Left renal pelvis (tissue), 4 donors: ENCODE results near the gene FCHO1. TPM values are rescaled to one million over a fixed set of nuclear protein-coding genes. Genes with fewer than 3 reads are reported as not detected.
"Not testable (repeated sequence)": the region's sequence is repeated elsewhere in the genome, so short reads cannot be mapped to it uniquely, and the experiment has no call there.

ENCODE experiments used
- DNase-seq, 4 donors: peaks; one replicate each; pipeline ENCODE4 v3.0.0-alpha.2; 2013; ENCODE audit warnings: low read depth in 4 of 4, low spot score in 3 of 4
- polyA plus RNA-seq, 4 donors: library from polyadenylated mRNA; unstranded; fragments of 120-200 nt; gene quantifications; one replicate each; pipeline ENCODE4 v1.2.1, GENCODE V29; 2013; ENCODE audit not compliant: insufficient read length in 4 of 4

Gene FCHO1
- polyA plus RNA-seq, 4 donors, result 2.0 to 3.2 (median 2.4) TPM

DNA sequence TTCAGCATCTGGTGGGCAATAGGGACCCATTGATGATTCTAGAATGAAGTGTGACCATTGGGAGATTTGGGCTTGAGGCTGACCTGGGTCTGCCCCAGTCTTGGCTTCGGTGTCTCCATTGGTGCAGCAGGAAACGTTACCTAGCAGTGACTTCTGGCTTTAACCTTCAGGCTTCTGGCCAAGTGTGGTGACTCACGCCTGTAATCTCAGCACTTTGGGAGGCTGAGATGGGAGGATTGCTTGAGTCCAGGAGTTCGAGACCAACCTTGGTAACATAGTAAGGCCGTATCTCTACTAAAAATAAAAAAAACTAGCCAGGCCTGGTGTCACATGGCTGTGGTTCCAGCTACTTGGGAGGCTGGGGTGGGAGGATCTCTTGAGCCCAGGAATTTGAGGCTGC, 7.2 kb downstream of the FCHO1 start:
- no peak for DNase-seq

DNA sequence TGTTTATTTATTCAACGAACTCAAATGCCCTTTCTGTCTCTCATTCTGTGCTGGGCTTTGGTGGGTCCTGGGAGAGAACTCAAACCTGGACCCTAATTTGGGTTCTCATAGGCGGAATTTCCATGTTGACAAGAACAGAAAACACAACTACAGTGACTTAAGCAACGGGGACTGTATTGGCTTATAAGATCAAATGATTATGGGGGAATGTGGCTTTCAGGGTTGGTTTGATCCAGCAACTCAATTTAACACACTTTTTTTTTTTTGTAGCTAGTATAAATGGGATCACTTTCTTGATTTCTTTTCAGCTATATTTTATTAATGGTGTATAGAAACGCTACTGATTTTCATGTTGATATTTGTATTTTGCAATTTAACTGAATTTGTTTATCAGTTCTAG, 9.9 kb downstream of the FCHO1 start:
- DNase-seq, result no peak

DNA sequence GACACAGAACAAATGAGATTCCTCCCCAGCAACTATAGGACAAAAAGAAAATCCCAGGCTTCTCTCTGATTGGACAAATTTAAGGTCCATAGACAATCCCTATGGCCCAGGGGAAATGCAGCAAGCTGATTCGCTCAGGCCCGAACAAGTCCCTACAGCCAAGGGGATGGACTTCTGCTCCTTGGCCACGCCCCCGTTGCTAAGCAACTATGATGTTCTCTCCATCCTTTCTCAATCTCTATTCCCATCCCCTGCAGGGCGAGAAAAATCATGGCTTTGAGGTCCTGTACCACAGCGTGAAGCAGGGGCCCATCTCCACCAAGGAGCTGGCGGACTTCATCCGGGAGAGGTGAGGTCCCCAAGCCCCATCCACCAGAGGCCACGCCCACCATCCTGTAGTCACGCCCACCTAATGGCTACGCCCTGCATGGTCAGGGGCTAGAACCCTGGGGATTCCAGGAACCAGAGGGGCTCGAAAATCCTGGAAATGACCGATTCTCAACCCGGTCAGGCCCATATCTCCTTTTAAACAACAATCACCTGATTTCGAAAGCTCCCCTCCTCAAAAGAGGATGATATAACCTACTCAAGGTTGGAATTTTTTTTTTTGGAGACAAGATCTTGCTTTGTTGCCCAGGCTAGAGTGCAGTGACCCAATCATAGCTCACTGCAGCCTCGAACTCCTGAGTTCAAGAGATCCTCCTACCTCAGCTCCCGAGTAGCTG, 11.4 kb downstream of the FCHO1 start:
- DNase-seq, result no peak

DNA sequence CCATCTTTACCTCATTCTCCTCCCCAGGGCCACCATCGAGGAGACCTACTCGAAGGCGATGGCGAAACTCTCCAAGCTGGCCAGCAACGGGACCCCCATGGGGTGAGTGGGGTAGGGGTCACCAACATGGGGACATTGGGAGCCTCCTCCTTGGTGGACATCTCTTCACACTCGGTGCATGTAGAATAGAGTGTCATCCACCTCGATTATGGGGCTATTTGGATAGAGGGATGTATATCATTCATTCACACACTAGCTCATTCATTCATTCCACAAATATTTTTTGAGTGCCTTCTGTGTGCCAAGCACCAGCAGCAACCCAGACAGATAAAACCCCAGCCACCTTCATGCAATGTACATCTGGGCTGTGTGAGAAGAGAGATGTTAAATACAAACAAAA, 13.1 kb downstream of the FCHO1 start:
- DNase-seq, result no peak

DNA sequence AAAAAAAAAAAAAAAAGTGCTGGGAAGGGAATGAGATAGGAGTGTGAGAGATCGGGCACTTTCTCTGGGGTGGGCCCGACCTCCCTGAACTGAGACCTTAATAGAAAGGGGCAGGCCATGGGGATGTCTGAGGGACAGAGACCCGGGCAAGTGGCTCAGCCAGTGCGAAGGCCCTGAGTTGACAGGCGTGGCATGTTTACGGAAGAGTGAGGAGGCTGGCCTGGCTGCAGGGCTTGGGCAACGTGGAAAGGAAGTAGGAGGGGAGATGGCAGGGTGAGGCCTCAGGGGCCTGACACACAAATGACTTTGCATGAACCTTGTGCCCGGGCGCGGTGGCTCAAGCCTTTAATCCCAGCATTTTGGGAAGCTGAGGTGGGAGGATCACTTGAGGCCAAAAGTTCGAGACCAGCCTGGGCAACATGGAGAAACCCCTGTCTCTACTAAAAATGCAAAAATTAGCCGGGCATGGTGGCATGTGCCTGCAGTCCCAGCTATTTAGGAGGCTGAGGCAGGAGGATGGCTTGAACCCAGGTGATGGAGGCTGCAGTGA, 13.9 kb downstream of the FCHO1 start:
- DNase-seq, result no peak

DNA sequence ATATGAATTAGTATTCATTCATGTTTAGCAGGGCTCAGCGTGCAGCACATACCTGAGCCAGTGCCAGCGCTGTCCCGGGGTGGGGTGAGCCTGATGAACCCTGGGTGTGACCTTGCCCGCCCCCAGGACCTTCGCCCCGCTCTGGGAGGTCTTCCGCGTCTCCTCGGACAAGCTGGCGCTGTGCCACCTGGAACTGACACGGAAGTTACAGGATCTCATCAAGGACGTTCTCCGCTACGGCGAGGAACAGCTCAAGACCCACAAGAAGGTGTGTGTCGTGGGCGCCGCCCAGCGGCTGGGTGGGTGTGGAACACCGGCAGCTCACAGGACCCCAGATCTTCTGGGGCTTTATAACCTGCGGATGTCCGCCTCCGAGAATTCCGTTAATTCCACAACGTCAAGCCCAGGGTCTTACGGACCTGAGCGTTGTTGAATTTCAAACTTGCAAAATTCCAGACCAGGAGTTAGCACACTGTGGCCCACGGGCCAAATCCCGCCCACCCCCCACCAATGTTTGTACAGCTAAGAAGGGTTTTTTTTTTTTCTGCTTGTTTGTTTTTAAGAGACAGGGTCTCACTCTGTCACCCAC, 15.4 kb downstream of the FCHO1 start:
- no peak for DNase-seq

DNA sequence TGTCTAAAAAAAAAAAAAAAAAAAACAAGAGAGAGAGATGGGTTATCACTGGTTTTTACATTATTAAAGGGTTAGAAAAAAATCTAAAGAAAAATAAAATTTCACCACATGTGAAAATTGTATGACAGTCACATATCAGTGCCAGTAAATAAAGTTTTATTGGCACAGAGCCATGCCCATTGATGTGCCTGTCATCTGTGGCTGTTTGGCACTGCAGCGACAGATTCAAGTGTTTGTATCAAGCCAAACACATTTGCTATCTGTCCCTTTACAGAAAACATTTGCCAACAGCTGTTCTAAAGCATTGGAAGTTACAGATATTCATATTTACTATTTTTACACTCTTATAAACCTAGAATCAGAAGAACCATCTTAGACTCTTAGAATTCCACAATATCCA, 16.3 kb downstream of the FCHO1 start:
- no peak for DNase-seq

DNA sequence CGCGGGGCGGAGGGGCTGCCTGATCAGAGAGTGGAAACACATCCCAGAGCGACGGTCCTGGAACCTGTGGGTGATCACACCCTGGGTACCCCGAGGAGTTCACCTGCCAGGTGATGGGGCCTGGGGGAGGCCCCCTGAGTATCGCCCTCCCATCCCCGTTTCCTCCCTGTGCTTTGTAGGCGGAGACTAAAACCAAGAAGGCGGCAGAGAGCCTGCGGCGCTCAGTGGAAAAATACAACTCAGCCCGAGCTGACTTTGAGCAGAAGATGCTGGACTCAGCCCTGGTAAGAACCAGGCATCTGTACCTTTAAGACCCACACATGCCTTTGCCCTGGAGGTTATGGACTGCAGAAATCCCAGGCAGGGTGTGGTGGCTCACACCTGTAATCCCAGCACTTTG, 19.3 kb downstream of the FCHO1 start:
- DNase-seq, result no peak

DNA sequence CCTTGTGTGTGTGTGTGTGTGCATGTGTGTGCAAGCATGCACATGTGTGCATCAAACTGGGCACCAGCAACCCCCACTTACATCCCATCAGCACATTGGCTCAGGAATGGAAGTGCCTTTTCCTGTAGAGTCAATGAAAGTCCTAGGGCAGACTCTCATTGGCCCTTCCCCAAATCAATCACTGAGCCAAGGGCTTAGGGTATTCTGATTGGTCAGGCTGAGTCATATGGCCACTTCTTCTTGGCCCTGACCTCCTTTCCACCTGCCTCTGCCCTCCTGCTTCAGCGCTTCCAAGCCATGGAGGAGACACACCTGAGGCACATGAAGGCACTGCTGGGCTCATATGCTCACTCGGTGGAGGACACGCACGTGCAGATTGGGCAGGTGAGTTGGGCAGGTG, 20.9 kb downstream of the FCHO1 start:
- DNase-seq, result no peak

DNA sequence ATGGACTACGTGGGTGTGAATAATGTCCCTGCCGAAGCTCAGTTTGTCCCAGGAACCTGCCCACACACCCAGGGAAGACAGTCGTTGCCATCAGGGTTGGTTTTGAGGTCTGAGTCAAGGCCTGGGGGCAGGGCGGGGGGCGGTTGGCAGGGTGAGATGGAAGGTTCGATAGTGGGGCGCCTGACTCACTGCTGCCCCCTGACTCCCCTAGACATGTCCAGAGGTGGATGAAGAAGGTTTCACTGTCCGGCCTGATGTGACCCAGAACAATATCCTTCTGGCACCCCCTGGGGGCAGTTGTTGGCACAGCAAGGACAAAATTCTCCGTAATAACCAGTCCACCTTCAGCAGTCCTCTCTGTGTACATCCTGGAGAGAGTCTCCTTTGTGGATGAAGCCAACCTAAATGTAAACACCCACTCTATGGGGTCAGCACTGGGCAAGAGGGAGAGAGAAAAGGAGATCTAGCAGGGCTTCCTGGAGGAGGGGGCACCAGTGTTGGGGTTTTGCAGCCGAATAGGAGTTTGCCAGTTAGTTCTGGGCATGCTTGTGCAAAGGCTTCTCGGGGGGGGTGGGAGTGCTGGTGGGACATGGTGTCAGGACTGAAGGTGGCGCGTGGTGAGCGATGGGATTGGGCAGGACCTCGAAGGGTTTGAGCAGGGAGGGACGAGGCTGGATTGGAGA, 24.1 kb downstream of the FCHO1 start:
- DNase-seq, result no peak

DNA sequence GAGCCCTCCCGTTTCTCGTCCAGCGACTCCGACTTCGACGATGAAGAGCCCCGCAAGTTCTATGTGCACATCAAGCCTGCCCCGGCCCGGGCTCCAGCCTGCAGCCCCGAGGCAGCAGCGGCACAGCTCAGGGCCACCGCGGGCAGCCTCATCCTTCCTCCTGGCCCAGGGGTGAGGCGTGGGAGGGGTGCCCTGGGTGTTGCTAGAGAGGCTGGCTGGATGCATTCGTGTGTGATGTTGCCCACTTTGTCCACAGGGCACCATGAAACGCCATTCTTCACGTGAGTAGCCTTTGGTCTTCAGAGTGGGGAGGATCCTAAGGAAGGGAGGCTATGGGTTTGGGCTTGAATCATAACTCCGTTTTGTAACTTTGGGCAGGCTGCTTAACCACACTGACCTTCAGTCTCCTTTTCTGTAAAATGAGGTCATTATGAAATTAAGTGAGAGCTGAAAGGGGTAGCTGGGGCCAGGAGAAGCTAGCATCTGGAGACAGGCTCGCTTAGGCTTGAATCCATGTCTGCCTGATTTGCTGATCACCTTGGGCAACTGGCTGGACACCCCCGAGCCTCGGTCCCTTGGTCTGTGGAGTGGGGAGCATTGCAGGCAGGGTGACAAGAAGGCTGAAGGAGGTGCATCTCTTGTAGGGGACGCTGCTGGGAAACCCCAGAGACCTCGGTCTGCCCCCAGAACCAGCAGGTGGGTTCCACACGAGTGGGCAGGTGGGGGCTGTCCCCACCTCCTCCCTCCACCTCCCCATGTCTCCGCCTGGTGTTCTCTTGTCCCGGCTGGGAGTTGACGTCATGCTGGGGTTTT, 24.9 kb downstream of the FCHO1 start:
- DNase-seq, result no peak

DNA sequence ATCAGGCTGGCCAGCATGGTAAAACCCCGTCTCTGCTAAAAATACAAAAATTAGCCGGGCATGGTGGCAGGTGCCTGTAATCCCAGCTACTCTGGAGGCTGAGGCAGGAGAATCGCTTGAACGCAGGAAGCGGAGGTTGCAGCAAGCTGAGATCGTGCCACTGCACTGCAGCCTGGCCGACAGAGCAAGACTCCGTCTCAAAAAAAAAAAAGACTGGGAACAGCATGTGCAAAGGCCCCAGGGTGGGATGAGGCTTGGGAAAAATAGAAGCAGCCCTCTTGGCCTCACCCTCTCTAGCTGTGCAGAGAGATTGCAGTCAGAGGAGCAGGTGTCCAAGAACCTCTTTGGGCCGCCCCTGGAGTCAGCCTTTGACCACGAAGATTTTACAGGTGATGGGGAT, 26.6 kb downstream of the FCHO1 start:
- not testable (repeated sequence) for DNase-seq

DNA sequence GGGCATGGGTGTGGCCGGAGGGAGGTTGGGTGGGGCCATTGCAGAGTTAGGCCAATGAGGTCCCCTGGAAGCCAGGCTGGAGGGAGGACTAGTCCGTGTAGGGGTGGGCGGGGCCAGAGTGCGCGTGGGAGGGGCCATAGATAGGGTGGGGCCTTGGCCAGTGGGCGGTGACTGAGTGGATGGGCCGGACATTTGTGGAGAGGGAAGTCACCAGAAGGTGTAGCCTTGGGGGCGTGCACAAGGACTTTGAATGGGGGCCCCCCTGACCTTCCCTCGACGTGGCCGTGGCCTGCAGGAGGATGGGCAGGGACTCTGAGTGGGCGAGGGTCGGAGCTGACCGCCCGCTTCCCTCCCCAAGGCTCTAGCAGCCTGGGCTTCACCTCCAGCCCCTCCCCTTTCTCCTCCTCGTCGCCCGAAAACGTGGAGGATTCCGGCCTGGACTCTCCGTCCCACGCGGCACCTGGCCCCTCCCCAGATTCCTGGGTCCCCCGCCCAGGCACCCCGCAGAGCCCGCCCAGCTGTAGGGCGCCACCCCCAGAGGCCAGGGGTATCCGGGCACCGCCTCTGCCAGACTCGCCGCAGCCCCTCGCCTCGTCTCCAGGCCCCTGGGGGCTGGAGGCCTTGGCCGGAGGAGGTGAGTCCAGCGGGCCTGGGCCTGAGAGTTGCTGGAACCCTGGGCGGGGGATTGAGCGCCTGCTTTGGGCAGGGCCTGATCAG, 27.1 kb downstream of the FCHO1 start:
- DNase-seq, result no peak

DNA sequence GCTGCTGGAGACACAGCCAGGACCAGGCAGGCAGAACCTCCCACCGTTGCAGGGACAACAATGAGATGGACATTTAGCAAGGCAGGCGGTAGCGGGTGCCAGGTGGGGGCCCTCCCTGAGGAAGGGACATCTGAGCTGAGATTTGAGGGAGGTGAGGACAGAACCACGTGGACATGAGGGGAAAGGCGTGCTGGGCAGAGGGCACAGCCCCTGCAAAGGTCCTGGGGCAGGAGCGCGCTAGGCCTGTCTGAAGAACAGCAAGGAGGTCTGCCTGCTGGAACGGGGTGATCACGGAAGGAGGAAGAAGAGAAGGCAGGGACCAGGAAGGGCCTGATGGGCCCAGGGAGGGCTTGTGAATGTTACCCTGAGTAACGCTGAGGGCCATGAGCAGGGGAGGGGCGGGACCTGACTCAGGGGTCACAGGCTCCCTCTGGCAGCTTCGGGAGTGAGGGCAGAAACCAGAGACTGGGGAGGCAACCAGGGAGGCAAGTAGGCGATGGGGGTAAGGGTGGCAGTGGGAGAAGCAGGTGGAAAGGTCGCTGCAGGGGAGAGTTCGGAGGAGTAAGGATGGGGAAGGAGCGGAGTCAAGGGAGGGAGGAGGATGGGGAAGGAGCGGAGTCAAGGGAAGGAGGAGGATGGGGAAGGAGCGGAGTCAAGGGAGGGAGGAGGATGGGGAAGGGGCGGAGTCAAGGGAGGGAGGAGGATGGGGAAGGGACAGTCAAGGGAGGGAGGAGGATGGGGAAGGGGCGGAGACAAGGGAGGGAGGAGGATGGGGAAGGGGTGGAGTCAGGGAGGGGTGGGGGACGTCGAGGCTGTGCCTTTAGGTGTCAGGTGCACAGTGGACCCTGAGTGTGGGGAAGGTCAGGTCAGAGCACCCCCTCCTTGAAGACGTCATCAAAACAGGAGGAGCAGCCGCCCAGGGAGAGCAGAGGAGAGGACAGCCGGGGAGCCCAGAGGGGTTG, 28.0 kb downstream of the FCHO1 start:
- DNase-seq, result no peak

DNA sequence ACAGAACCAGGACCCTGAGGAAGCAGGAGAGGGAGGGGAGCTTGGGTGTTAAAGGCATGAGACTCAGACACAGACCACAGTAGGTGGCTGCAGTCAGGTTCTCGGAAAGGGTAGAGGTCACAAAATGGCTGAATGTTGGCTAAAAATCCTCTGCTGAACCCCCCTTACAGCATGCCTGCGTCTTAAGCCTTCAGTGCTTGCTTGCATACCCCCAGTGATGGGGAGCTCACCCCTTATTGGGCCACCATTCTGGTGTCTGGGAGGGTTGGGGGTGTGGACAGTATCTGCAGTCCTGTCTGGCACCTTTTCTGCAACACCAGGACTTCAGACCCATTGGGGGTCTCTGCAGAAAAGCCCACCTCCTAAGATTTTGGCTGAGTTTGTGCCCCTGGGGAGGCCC, 29.5 kb downstream of the FCHO1 start:
- DNase-seq, result no peak

DNA sequence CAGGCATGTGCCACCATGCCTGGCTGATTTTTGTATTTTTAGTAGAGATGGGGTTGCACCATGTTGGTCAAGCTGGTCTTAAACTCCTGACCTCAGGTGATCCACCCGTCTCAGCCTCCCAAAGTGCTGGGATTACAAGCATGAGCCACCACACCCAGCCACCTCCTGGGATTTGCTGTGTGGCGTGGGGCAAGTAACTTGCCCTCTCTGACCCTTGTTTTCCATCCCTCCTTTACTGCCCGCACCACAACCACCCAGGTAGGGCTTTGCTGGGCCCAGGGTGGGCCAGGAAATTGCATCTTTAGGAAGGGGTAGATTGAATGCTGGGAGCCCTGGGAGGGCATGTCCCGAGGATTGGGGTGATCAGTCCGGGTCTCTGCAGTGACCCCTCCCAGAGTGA, 32.4 kb downstream of the FCHO1 start:
- DNase-seq, result not testable (repeated sequence)

DNA sequence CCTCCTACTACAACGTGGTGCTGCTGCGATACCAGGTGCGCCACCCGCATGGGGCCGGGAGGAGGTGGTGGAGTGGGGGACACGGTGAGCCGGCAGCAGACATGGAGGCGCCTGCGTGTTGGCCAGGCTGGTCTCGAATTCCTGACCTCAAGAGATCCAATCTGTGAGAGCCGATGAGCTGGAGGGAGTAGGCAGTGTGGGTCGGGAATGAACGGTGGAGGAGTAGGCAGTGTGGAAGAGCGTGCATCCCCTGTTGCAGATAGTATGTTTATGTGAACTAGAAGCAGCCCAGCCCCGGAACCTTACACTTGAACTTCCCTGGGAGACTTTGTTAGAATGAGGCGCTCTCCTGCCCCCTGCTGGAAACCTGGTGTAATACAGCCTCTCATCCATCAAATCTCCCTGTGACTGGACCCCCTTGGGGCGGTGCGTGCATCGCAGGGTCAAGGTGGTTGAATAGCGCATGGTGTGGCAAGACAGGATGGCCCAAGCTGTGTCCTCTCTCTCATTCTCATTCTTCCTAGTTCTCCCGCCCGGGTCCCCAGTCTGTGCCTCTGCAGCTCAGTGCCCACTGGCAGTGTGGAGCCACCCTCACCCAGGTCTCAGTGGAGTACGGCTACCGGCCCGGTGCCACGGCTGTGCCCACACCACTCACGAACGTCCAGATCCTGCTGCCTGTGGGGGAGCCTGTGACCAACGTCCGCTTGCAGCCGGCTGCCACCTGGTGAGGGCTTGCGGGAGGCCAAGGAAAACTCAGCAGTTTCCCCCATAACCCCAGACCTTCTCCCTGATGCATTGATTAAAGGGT, 33.1 kb downstream of the FCHO1 start:
- DNase-seq, result no peak

DNA sequence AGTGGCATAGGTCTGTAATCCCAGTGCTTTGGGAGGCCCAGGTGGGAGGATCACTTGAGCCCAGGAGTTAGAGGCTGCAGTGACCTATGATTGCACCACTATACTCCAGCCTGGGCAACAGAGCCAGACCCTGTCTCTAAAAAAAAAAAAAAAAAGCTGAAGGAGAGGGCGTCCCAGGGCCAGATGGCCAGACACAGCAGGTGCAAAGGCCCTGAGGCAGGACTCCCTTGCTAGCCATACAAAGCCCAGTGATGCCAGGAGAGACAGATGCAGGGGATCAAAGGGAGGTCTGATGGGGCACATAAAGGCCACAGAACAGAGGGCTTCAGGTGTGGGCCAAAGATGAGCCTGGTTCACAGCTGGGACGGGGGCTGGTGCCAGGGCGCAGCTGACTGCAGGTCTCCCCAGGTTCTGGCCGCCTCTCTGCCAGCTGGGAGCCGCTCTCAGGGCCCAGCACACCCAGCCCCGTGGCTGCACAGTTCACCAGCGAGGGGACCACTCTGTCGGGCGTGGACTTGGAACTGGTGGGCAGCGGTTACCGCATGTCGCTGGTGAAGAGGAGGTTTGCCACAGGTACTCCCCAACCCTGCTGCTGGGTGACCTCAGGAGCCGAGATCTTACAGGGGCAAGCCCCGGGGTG, 36.1 kb downstream of the FCHO1 start:
- DNase-seq, result no peak
